Activated CD4-positive, CD25-positive, alpha-beta regulatory T cell treated with anti-CD3 and anti-CD28 coated beads, Interleukin-2, amount 50 U/mL, for 72 hours (primary cell): ENCODE results near the gene PARD6A.

Source experiments
- DNase-seq: peaks from one replicate; pipeline ENCODE4 v3.0.0; 2021

The PARD6A gene

GRCh38 chr16:67697422-67698185 lies 36.8 kb downstream of the PARD6A start:
- no peak for DNase-seq

- no peak for DNase-seq
Measured at GRCh38 chr16:67699265-67699664, 38.5 kb downstream of the PARD6A start.

DNA sequence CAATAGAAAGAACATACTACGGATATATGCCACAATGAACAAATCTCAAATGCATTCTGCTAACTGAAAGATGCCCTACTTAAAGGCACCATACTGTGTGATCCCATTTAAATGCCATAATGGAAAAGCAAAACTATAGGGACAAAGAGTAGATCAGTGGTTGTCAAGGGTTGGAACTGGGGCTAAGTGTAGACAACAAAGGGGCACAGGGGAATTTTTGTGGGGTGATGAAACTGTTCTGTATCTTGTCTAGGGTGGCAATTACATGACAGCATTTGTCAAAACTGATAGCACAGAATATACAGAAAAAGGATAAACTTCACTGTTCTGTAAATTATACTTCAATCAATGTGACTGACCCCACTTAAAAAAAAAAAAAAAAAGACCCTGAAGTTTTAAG lies 40.7 kb downstream of the PARD6A start:
- DNase-seq = no peak

DNA sequence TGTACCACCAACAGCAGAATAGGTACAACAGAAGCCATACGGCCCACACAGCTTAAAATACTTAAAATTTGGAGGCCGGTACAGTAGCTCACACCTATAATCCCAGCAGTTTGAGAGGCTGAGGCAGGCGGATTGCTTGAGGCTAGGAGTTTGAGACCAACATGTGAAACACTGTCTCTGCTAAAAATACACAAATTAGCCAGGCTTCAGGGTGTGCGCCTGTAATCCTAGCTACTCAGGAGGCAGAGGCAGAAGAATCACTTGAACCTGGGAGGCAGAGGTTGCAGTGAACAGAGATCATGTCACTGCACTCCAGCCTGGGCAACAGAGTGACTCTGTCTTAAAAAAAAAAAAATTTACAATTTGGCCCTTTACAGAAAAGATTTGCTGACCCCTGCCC lies 41.4 kb downstream of the PARD6A start:
- no peak for DNase-seq

- no peak for DNase-seq
Measured at GRCh38 chr16:67703626-67704025, 42.9 kb downstream of the PARD6A start.

DNA sequence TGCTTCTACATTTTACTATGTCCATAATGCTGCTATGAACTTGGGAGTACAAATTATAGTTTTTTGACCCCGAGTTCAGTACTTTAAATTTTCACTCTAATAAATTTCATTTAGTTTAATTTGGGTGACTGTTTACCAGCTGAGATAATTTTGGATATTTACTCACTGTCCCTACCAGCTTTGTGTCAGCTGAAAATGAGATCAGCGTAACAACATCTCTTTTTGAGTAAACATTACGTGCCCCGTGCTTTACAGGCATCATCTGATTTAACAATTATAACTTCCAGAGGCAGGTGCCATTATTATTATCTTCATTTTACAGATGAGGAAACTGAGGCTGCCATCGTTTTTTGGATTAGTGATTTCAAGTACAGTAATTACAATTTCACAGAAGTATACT lies 43.4 kb downstream of the PARD6A start:
- no peak for DNase-seq

DNA sequence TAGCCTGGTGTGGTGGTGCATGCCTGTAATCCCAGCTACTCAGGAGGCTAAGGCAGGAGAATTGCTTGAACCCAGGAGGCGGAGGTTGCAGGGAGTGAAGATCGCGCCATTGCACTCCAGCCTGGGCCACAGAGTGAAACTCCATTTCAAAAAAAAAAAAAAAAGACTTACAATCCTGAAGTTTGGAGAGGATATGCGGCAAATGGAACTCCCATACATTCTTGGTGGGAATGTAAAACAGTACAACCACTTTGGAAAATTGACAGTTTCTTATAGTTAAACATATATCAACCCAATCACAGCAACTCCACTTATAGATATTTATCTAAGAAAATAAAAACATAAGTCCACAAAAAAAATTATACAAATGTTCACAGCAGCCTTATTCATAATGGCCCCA lies 46.5 kb downstream of the PARD6A start:
- DNase-seq = no peak

- no peak for DNase-seq
Measured at GRCh38 chr16:67707790-67708189, 47.0 kb downstream of the PARD6A start.

DNA sequence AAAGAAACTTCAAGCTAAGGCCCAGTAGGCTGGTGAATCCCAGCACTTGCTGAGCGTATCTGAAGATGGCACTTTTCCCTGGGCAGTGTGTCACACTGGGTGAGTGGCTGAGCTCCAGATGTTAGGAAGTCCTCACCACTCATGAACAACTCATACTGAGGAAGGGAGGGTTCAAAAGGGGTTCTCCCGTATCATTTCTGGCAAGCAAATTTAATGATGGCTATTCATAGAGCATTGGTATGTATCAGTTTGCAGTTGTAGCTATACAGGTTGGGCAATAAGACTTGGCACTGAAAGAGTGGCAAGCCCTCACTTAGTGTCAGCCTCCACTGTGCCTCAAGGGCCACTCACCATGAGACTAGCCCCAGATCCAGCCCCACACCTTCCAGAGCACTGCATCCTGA lies 47.6 kb downstream of the PARD6A start:
- no peak for DNase-seq

GRCh38 chr16:67709050-67709449 lies 48.3 kb downstream of the PARD6A start:
- DNase-seq = no peak

DNA sequence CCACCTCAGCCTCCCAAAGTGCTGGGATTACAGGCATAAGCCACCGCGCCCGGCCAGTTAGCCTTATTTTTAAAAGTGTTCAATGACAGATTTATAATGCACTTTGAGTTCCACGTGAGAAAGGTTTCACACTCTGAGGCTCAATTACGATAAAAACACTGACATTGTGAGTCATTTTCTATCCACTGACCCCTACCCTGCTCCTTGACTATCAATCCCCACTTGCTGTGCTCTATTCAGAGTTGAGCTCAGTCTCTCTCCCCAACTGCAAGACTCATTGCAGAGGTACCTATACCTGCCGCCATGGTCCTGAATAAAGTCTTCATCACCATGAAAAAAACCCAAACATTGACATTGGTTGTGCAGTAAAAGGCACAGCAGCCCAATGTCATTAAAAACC lies 49.8 kb downstream of the PARD6A start:
- no peak for DNase-seq
